Lower leg skin (tissue), 4 donors: ENCODE measurements around the gene KRR1. TPM values are rescaled to one million over a fixed set of nuclear protein-coding genes. Genes with fewer than 3 reads are reported as not detected.

Experiments used
- DNase-seq, 2 donors: peaks; one replicate each; pipeline ENCODE4 v3.0.0-alpha.2; 2019; ENCODE audit warnings: low spot score in 2 of 2
- H3K4me3 ChIP-seq: fragments of 200-600 bp; sonication (generic); 2 replicates; pipeline ENCODE4 v1.5.1; 2017; ENCODE audit warnings: mild to moderate bottlenecking, low read depth; ENCODE audit not compliant: poor library complexity, severe bottlenecking
- POLR2A ChIP-seq, 2 donors: fragments of 450-650 bp; IDR thresholded peaks; one replicate each; pipeline ENCODE4 v1.6.1; 2016 to 2017; ENCODE audit warnings: antibody characterized with exemption in 2 of 2, mild to moderate bottlenecking in 1 of 2, moderate library complexity in 1 of 2
- WGBS, 2 donors: methylation state at CpG; one replicate each; pipeline ENCODE4 v1.1.5; 2018; 5-methylcytosine and 5-hydroxymethylcytosine counted together
- intact Hi-C: fragments of 100-400 bp; cut with DNase I; formaldehyde crosslinking; loops from one replicate; pipeline ENCODE4 v1.15.0; 2023; ENCODE audit warnings: low total_unique reads
- total RNA-seq, 4 donors: library from RNA; depleted of rRNA; stranded (reverse); fragments of >200 nt; gene quantifications; one replicate each; pipeline ENCODE4 v1.1.0, GENCODE V29; 2016
- TF ChIP-seq, protein P1 (sequence below), 3 donors: fragments of 450-650 bp; IDR thresholded peaks; one replicate each; pipeline ENCODE4 v1.5.1; 2016; ENCODE audit warnings: antibody characterized with exemption in 3 of 3, mild to moderate bottlenecking in 3 of 3, moderate library complexity in 2 of 3

Gene KRR1
- total RNA-seq, 4 donors from 2014 or later, result 21.3 to 52.3 (median 32.0) TPM

DNA sequence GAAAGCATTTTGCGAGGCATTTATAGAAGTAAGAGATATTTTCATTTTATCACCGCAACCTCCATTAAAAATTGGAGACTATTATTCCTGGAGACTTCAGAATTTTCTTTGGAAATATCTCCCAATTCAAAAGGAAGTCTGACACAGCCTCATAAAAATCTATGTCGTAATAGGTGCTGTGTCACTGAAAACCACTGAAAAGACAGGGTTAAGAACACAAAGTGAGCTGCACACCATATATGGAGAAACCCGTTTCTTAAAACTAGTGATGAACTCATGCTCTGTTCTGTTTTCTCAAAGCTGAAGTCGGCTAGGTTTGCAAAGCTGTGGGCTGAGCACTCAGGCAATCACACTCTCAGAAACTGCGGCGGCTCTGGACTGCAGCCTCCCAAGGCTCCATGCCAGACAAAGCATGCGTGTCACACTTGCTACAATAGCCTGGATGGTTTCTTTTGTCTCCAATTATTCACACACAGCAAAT lies 30.9 kb downstream of the KRR1 start, which contains the start of gene GLIPR1:
TSS of gene GLIPR1 (plus strand) at position 287 of the 481 bp plus-strand sequence. CDS start at position 413, 126 bp downstream.
- intact Hi-C loops, result no loop called here
- TF ChIP-seq, protein P1, sequence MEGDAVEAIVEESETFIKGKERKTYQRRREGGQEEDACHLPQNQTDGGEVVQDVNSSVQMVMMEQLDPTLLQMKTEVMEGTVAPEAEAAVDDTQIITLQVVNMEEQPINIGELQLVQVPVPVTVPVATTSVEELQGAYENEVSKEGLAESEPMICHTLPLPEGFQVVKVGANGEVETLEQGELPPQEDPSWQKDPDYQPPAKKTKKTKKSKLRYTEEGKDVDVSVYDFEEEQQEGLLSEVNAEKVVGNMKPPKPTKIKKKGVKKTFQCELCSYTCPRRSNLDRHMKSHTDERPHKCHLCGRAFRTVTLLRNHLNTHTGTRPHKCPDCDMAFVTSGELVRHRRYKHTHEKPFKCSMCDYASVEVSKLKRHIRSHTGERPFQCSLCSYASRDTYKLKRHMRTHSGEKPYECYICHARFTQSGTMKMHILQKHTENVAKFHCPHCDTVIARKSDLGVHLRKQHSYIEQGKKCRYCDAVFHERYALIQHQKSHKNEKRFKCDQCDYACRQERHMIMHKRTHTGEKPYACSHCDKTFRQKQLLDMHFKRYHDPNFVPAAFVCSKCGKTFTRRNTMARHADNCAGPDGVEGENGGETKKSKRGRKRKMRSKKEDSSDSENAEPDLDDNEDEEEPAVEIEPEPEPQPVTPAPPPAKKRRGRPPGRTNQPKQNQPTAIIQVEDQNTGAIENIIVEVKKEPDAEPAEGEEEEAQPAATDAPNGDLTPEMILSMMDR (IDR thresholded peaks at IDR 0.05), result no peak
- no peak for TF ChIP-seq POLR2A (IDR thresholded peaks at IDR 0.05)
- WGBS, 2 donors, result 25 to 30% methylated on average over 8 of the region's 8 CpGs
- DNase-seq, result peak; percentile 67 to 89
- peak within 1 kb of the TSS; percentile 15 for H3K4me3 ChIP-seq

DNA sequence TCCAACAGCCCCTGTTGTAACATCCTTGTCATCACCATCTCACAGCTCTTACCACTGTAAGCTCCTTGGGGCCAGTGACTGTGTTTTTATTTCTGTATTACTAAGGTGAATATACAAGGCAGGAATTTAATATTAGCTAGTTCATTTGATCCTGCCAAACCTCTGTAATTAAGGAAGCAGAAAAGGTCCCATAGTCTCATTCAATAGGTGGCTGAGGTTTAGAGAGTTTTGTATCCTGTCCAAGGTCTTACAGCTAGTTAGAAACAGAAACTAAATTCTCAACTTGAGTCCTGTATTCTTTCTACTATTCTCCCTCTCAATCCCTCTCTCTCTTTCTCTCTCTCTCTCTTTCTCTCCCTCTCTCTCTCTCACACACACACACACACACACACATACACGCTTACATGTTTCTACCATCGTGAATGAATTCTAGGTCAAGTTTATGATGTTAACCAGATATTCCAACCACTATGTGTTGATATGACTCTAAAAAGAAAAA lies 31.4 kb downstream of the KRR1 start:
- no peak overlapping the region for H3K4me3 ChIP-seq
- WGBS, 2 donors, result 37 to 42% methylated on average over 2 of the region's 2 CpGs
- intact Hi-C loops, result no loop called here
- TF ChIP-seq POLR2A (IDR thresholded peaks at IDR 0.05), result no peak
- TF ChIP-seq, protein P1 (IDR thresholded peaks at IDR 0.05), result no peak
- DNase-seq, result no peak

DNA sequence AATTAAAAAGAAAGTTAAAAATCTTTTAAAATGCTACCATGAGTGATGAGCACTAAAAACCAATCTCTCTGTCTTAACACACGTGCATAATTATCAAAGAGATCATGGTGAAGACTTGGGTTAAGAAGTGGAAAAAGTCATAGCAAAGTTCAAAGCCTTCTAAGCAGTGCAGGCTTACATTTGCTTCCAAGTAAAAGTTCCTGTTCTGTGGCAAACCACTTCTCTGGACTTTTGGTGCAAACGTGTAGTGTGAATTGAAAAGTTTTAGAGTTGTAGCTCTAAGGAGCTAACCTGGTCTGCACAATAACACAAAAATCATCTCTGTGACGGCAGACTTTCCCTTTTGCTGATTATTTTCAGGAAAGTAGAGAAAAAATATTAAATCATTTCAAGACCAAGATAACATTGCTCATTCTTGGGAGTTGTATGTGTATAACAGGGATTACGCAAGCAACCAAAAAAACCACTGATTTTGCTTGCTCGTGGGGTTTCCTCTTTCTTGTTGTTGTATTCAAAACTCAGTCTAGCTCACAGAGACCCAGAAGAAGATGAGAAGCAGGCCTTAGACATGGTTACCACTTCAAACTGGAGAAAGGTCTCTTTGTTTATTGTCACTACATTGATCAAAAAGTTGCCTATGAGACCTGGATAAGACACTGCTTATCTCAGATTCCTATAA lies 33.2 kb downstream of the KRR1 start:
- 58 to 67% methylated on average over 5 of the region's 5 CpGs for WGBS, 2 donors
- H3K4me3 ChIP-seq, result no peak overlapping the region
- TF ChIP-seq POLR2A (IDR thresholded peaks at IDR 0.05), result no peak
- TF ChIP-seq, protein P1 (IDR thresholded peaks at IDR 0.05), result no peak
- peak in 1 of 2 donors; percentile 36 for DNase-seq
- intact Hi-C loops, result no loop called here

DNA sequence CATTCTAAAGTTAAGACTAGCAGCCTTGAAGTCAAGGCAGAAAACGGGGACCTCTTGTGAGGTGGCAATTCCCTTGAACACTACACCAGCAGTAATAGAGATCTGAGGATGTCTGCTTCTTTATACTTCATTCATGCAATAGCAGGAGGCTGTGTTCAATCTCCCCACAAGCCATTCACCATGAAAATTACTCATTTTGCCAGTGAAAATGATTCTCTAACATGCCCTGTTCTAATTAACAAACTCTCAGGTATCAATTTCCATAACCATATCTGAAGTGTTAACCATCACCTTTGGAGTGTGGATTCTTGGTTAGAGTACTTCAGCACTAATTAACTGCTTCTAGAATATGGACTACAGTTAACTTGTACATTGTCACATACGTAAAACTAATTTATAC lies 34.3 kb downstream of the KRR1 start:
- 73 to 84% methylated on average over 2 of the region's 2 CpGs for WGBS, 2 donors
- intact Hi-C loops, result no loop called here
- no peak overlapping the region for H3K4me3 ChIP-seq
- DNase-seq, result no peak
- no peak for TF ChIP-seq POLR2A (IDR thresholded peaks at IDR 0.05)
- TF ChIP-seq, protein P1 (IDR thresholded peaks at IDR 0.05), result no peak

DNA sequence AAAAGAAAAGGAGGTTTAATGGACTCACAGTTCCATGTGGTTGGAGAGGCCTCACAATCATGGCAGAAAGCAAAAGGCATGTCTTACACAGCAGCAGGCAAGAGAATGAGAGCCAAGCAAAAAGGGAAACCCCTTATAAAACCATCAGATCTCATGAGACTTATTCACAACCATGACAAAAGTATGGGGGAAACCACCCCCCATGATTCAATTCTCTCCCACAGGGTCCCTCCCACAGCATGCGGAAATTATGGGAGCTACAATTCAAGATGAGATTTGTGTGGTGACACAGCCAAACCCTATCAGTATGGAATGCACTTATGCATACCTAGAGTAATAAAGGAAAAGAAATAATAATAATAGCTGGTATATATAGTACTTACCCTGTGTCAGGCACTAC lies 35.3 kb downstream of the KRR1 start:
- TF ChIP-seq POLR2A (IDR thresholded peaks at IDR 0.05), result no peak
- TF ChIP-seq, protein P1 (IDR thresholded peaks at IDR 0.05), result no peak
- H3K4me3 ChIP-seq, result no peak overlapping the region
- intact Hi-C loops, result no loop called here
- WGBS, 2 donors, result 96 to 100% methylated on average over 1 of the region's 1 CpG
- DNase-seq, result no peak
